HuH-7 (cell line): ENCODE results near the gene CDCA4.

Source experiments
- DNase-seq: peaks from one replicate; pipeline ENCODE4 v3.0.0; 2011; ENCODE audit warnings: low spot score

The CDCA4 gene

DNA sequence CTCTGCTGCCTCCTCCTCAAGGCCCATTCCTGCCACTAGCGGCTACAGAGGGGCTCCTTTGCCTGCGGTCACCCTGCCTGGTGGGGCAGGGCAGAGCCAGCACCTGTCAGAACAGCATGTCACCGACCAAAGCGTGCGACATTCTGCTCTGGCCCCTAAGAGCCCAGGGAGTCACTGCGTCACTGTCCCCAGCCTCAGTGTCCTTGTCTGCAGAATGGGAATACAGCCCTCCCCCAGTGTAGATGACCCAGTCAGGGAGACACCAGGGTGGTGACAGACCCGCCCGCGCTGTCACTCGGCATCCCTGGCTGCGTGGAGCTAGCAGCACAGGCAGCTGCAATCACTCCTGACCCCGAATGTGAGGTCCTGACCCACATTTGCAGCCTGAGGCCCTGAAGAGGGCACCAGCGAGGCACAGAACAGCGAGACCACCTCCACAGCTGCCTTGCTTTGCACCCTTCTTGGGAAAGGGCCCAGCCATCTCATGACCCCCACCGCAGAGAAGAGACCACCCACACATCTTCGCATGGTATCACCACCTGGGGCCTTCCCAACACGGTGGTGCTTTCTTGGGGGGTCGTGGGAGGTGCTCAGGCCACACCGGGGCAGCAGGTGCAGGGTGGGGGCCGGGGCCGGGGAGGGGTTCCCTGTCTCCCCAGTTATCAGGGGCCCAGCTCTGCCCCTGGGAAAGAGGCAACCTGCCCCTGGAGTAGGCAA is 45.2 kb downstream of the CDCA4 start:
- DNase-seq: peak; percentile 50

- no peak for DNase-seq
Measured at GRCh38 chr14:104974665-104975390, 46.1 kb downstream of the CDCA4 start.

- DNase-seq: no peak
Measured at GRCh38 chr14:104974146-104974541, 46.7 kb downstream of the CDCA4 start.

DNA sequence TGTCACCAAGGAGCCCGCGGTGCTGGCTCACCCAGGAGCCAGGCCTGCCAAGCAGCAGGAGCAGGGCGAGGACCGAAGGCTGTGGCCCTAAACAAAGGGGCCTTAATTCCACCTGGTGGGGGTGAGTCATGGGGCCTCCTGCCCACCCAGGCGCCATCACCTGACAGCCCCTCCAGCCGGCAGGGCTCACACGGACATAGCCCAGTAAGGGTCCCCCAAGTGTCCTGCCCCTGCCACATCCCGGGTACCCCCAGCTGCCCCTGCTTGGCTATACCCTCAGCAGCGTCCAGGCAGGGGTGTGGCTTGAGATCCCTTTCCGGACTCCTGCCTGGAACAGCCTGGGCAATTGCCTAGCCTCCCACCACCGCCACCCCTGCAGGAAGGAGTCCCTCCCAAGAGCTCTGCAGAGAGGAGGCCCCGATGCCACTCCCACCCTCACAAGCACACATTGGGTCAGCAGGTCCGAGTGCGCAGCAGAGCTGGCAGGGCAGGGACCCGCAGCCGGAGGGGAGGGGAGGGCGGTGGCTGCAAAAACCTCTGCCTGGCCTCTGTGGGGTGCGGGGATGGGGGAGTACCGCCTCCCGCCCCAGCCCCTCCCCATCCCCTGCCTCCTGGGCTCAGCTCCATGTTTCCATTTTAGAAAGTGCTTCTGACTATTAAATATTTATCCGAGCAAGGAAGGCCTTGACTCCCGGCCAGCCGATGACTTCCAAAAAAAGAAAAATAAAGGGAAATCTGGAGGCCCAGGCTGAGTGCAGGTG is 47.3 kb downstream of the CDCA4 start:
- DNase-seq: no peak

DNA sequence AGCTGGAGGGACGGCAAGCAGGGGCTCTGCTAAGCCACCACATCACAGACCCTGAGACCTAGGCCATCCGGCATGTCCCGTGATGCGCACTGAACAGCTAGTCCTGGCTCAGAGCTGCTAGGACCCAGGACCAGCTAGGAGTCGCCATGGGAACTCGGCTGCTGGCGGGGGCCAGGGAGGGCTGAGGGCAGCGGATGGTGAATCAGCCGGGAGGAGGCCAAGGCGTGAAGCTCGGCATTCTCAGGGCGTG is 47.8 kb downstream of the CDCA4 start:
- no peak for DNase-seq

DNA sequence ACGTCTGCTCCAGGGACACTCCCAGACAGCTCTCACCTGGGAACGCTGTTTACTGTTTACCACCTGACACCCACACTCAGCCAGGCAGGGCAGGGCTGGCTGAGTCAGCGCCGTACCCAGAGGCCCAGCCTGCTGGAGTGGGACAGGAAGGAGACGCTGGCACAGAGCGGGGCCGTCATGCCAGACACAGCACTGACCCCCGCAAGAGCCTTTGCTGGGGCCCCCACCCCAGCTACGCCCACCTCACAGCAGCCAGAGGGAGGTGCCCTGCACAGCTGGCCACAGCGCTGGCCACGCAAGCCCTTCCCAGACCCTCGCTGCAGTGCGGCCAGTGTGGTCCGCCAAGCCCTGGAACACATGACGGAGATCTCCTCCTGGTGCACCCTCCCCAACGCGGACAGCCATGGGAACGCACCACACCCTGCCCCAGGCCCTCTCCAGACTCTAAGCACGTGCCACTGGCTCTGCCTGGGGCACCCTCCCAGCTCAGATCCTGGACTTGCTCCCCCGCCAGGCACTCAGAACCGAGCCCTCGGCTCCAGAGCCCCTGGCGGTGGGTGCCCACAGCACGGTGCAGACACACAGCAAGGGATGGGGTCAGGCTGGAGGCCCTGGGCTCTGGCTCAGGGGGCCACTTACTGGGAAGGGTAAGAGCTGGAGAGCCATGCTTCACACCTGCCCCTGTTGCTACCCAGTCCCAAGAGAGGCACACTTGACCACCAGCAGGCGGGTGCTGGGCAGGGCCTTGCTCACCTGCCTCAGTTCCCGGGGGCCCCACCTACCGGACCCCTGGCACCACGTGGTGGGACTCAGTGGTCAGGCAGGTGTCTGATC is 48.4 kb downstream of the CDCA4 start:
- DNase-seq: no peak

DNA sequence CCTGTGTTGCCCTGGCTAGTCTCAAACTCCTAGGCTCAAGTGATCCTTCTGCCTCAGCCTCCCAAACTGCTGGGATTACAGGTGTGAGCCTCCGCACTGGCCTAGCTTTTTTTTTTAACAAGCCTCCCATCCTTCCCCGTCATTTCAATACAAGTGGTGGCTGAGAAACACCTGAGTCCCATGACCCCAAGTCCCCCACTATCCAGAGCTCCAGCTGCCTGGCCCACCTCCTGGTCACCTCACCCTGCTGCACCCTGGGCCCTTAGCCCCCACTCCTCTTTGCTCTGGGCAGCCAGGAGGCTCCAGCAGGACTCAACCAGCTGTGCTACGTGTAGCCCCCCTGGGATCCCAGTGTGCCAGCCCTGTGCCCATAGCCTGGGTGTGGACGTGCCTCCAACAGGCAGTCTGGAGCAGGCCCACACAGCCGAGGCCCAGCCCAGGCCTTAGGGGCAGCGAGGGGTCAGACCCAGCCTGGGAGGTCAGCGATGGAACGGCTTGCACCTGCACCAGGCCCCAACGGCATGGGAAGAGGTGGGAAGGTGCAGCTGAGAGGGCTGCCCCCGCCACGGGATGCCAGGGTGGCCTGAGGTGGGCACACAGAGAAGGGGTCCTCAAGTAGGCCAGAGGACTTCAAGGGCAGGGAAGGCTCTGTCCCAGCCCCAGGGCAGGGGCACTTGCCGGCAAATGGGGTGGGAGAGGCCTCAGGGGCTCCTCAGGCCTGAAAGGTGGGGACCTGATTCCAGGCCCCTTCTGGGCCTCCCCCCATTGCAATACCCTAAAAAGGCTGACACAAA is 49.2 kb downstream of the CDCA4 start:
- DNase-seq: no peak

GRCh38 chr14:104970231-104971068 is 50.4 kb downstream of the CDCA4 start:
- no peak for DNase-seq

DNA sequence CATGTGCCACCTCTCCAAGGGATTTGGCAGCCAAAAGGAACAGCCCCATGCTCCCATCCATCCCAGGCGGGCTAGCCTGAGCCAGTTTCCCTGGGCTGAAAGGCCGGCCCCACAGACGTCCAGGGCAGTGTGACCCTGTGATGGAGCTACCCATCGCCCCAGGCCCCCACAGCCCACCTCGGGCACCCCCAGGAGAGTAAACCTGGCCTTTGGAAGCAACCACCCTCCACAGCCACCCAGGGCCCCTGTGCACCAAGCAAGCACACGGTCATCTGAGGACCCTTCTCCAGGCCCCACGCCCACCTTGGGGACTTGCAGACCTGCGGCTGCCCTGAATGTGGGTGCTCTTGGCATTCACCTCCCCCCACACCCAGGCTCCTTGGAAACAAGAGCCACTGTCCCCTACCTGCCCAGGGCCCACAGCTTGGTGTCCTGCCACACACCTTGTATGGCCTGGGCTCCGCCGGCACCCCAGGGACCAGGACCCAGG is 51.1 kb downstream of the CDCA4 start:
- no peak for DNase-seq

GRCh38 chr14:104968541-104969401 is 52.1 kb downstream of the CDCA4 start:
- DNase-seq: no peak

GRCh38 chr14:104968153-104968527 is 52.7 kb downstream of the CDCA4 start:
- no peak for DNase-seq

GRCh38 chr14:104967386-104968152 is 53.3 kb downstream of the CDCA4 start:
- no peak for DNase-seq

GRCh38 chr14:104966981-104967385 is 53.9 kb downstream of the CDCA4 start:
- DNase-seq: no peak

DNA sequence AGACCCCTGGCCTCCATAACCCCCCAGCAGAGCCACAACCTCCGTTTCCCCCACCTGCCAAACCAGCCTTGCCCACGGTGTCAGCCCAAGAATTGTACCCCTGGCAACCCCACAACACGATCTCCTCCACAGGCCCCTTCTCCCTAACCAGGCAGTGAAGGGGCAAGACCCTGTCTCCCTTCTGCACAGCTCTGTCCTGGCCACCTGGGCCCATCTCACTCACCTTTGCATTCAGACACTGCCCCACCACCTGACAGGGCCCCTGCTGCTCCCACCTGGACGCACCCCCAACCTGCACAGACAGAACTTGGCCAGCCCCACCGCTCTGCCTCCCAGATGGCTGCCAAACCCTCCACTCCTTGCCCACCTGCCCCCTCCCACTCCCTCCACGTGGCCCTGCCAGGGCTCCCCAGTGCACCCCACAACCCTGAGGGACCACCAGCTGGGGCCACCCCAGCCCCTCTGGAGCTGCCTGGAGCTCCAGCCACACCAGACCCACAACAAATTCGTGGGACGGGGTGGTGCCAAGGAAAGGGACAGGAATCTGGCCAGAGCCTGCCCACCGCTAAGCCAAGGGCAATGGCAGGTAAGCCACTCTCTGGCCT is 54.5 kb downstream of the CDCA4 start:
- DNase-seq: no peak

GRCh38 chr14:104965561-104966231 is 55.2 kb downstream of the CDCA4 start:
- no peak for DNase-seq

DNA sequence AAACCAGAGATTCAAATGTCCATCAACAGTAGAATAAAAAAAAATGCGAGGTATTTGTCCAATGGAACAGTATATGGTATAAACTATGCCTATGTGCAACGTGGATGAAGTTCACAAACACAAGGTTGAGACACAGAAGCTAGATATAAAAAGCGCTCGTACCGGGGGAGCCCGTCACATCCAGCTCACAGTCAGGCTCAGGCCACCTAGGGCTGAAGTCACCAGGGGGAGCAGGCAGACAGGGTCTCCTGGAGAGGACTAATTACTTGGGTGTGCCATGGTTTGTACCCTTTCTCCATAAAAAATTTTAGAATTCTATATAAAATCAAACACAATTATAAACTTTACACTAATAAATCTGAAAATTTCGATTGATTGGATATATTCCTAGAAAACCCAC is 56.3 kb downstream of the CDCA4 start:
- no peak for DNase-seq
